ENCODE data around the gene MYH9.
"Not testable (repeated sequence)": the region's sequence is repeated elsewhere in the genome, so short reads cannot be mapped to it uniquely, and the experiment has no call there.

The MYH9 gene

GRCh38 chr22:36387959-36388726, at the start of gene MYH9:
TSS of gene MYH9 (minus strand) at chr22:36387967. CDS start at chr22:36349236, 38,731 bp downstream.
- peak; percentile 98 for DNase-seq (ENCODE audit: low read depth)

GRCh38 chr22:36435516-36436415, 48.0 kb upstream of the MYH9 start:
- no peak for DNase-seq (ENCODE audit: low read depth)

- DNase-seq (ENCODE audit: low read depth), result no peak
Observed at GRCh38 chr22:36433318-36434231, 45.8 kb upstream of the MYH9 start.

- DNase-seq (ENCODE audit: low read depth), result no peak
Observed at GRCh38 chr22:36432592-36433317, 45.0 kb upstream of the MYH9 start.

GRCh38 chr22:36431977-36432376, 44.2 kb upstream of the MYH9 start:
- DNase-seq (ENCODE audit: low read depth), result no peak

GRCh38 chr22:36430863-36431262, 43.1 kb upstream of the MYH9 start:
- no peak for DNase-seq (ENCODE audit: low read depth)

GRCh38 chr22:36427952-36428351, 40.2 kb upstream of the MYH9 start:
- not testable (repeated sequence) for DNase-seq (ENCODE audit: low read depth)

GRCh38 chr22:36425977-36426523, 38.3 kb upstream of the MYH9 start:
- DNase-seq (ENCODE audit: low read depth), result no peak

- DNase-seq (ENCODE audit: low read depth), result no peak
Observed at GRCh38 chr22:36424901-36425579, 37.3 kb upstream of the MYH9 start.

- not testable (repeated sequence) for DNase-seq (ENCODE audit: low read depth)
Observed at GRCh38 chr22:36424466-36424865, 36.7 kb upstream of the MYH9 start.

GRCh38 chr22:36423461-36424404, 36.0 kb upstream of the MYH9 start:
- no peak for DNase-seq (ENCODE audit: low read depth)

- DNase-seq (ENCODE audit: low read depth), result no peak
Observed at GRCh38 chr22:36422287-36423014, 34.7 kb upstream of the MYH9 start.

GRCh38 chr22:36419912-36420882, 32.4 kb upstream of the MYH9 start:
- DNase-seq (ENCODE audit: low read depth), result no peak

- no peak for DNase-seq (ENCODE audit: low read depth)
Observed at GRCh38 chr22:36419177-36419911, 31.6 kb upstream of the MYH9 start.

GRCh38 chr22:36417281-36417686, 29.5 kb upstream of the MYH9 start:
- no peak for DNase-seq (ENCODE audit: low read depth)

- DNase-seq (ENCODE audit: low read depth), result no peak
Observed at GRCh38 chr22:36415415-36416168, 27.8 kb upstream of the MYH9 start.
